ENCODE measurements around the gene SNAP25.

SNAP25 gene

DNA sequence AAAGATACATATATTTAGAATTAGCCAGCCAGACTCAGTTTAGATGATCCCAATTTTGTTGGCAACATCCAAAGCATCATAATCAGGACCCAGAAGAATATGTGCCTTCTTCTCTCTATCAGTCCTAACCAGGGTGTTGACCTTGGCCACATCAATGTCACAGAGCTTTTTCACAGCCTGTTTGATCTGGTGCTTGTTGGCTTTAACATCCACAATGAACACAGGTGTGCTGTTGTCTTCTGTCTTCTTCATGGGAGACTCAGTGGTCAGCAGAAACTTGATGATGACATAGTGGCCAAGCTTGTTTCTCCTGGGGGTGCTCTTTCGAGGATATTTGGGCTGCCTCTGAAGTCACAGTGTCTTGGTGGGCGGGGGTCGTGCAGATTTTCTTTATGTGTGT is 130.5 kb downstream of the SNAP25 start:
- TF ChIP-seq, protein P1, sequence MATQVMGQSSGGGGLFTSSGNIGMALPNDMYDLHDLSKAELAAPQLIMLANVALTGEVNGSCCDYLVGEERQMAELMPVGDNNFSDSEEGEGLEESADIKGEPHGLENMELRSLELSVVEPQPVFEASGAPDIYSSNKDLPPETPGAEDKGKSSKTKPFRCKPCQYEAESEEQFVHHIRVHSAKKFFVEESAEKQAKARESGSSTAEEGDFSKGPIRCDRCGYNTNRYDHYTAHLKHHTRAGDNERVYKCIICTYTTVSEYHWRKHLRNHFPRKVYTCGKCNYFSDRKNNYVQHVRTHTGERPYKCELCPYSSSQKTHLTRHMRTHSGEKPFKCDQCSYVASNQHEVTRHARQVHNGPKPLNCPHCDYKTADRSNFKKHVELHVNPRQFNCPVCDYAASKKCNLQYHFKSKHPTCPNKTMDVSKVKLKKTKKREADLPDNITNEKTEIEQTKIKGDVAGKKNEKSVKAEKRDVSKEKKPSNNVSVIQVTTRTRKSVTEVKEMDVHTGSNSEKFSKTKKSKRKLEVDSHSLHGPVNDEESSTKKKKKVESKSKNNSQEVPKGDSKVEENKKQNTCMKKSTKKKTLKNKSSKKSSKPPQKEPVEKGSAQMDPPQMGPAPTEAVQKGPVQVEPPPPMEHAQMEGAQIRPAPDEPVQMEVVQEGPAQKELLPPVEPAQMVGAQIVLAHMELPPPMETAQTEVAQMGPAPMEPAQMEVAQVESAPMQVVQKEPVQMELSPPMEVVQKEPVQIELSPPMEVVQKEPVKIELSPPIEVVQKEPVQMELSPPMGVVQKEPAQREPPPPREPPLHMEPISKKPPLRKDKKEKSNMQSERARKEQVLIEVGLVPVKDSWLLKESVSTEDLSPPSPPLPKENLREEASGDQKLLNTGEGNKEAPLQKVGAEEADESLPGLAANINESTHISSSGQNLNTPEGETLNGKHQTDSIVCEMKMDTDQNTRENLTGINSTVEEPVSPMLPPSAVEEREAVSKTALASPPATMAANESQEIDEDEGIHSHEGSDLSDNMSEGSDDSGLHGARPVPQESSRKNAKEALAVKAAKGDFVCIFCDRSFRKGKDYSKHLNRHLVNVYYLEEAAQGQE (IDR thresholded peaks at IDR 0.05; ENCODE audit: insufficient replicate concordance, low read depth), result no peak
- no peak for DNase-seq (ENCODE audit: low read depth in 1 of 2, low spot score in 1 of 2)
- Histone ChIP-seq H3K4me3 (replicated peaks; ENCODE audit: insufficient read depth, low read length) (no peak overlapping the region), H3K27me3 (ENCODE audit: insufficient read depth, poor library complexity, severe bottlenecking) (no peaks in the 10 kb centered on the region), H3K27ac (replicated peaks) (no peak overlapping the region)

DNA sequence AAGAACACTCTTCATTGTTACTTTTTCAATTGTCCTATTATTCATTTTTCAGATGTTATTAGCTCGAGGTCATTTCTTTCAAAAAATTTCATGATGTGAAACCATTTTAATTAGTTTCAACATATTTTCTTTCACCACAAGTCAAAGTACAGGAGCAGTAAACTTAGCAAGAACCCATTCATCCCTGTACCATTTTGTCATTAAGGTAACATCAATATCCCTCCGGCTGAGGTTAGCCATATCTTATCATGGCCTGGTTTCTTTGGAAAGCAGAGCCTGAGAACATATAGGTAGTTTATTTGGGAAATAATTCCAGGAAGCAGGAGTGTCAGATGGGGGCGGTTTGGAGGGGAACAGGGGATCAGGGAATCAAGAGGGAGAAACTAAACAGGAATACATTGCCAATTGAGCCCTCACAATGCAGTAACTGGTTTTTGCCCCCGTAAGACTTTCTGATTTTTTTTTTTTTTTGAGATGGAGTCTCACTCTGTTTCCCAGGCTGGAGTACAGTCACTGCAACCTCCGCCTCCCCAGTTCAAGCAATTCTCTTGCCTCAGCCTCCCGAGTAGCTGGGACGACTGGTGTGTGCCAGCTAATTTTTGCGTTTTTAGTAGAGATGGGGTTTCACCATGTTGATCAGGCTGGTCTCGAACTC is 131.7 kb downstream of the SNAP25 start:
- DNase-seq (ENCODE audit: low read depth in 1 of 2, low spot score in 1 of 2), result no peak
- TF ChIP-seq, protein P1 (IDR thresholded peaks at IDR 0.05; ENCODE audit: insufficient replicate concordance, low read depth), result no peak
- TF ChIP-seq POLR2AphosphoS5 (IDR thresholded peaks at IDR 0.05; ENCODE audit: low read depth) (no peak), SPI1 (IDR thresholded peaks at IDR 0.05; ENCODE audit: borderline replicate concordance, low read depth) (no peak), GABPA (IDR thresholded peaks at IDR 0.05; ENCODE audit: low read depth) (no peak)
- TF ChIP-seq, protein P2, sequence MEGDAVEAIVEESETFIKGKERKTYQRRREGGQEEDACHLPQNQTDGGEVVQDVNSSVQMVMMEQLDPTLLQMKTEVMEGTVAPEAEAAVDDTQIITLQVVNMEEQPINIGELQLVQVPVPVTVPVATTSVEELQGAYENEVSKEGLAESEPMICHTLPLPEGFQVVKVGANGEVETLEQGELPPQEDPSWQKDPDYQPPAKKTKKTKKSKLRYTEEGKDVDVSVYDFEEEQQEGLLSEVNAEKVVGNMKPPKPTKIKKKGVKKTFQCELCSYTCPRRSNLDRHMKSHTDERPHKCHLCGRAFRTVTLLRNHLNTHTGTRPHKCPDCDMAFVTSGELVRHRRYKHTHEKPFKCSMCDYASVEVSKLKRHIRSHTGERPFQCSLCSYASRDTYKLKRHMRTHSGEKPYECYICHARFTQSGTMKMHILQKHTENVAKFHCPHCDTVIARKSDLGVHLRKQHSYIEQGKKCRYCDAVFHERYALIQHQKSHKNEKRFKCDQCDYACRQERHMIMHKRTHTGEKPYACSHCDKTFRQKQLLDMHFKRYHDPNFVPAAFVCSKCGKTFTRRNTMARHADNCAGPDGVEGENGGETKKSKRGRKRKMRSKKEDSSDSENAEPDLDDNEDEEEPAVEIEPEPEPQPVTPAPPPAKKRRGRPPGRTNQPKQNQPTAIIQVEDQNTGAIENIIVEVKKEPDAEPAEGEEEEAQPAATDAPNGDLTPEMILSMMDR (IDR thresholded peaks at IDR 0.05; ENCODE audit: insufficient read depth, low read length), result no peak
- Histone ChIP-seq H3K27me3 (ENCODE audit: insufficient read depth, poor library complexity, severe bottlenecking) (no peaks in the 10 kb centered on the region), H3K4me3 (replicated peaks; ENCODE audit: insufficient read depth, low read length) (no peak overlapping the region), H3K27ac (replicated peaks) (no peak overlapping the region)

DNA sequence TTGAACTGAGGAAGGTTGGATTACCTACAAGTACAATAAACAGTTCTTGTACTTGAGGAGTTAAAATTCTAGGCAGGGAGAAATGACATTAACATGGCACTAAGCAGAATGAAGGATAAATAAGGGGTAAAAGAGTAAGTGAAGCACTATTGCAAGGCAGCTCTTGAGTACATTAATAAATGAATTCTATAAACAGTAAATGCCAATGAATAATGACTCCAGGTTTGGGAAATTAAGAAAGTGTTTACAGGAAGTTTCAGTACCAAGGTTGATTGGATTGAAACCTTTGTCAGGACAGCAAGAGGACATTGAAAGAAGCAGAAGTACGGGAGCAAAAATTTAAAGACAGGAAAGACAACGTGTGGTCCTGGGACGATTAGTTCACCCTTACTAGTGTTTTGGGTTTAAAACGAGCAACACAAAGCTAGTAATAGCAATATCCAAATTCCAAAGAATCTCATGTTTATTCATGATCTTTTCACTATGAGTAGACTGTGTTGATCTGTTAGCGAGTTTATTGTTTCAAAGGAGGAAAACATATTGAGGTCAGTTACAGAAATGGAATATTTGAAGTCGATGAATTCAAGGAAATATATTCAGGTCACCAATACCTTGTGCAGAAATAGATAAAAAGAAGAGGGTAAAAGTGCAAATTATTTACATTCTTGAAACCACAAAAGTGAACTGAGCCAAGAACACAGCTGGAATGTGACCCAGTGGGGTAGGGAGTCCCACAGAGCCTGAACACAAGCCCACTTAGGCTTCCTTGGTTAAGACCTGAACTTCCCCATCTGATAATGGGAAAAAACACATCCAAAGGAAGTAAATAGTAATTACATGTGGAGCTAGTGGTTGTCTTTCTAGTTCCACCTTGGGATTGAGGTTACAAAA is 134.5 kb downstream of the SNAP25 start:
- Histone ChIP-seq H3K27ac (replicated peaks) (no peak overlapping the region), H3K4me3 (replicated peaks; ENCODE audit: insufficient read depth, low read length) (no peak overlapping the region), H3K27me3 (ENCODE audit: insufficient read depth, poor library complexity, severe bottlenecking) (no peaks in the 10 kb centered on the region)
- no peak for DNase-seq (ENCODE audit: low read depth in 1 of 2, low spot score in 1 of 2)
- TF ChIP-seq GABPA (IDR thresholded peaks at IDR 0.05; ENCODE audit: low read depth), result no peak
- TF ChIP-seq SPI1 (IDR thresholded peaks at IDR 0.05; ENCODE audit: borderline replicate concordance, low read depth), result no peak
- TF ChIP-seq, protein P2 (IDR thresholded peaks at IDR 0.05; ENCODE audit: insufficient read depth, low read length), result no peak

DNA sequence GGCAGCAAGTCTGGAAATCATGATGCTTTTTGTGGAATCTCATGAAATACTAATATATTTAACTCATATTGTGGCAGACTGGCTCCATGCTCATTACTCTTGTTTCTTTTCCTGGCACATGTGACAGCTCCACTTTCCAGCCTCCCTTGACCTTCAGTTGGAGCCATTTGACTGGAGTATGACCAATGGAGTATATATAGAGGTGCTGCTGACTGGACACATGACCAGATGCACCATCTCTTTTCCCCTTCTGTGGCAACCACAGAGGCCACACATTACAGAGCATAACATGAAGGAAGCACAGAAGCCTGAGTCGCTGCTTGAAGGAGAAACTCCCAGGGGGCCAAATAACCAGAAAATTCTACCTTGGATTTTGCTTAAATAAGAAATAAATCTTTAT is 138.0 kb downstream of the SNAP25 start:
- no peaks in the 10 kb centered on the region for H3K27me3 ChIP-seq (ENCODE audit: insufficient read depth, poor library complexity, severe bottlenecking)
- DNase-seq (ENCODE audit: low read depth in 1 of 2, low spot score in 1 of 2), result no peak
- no peak for TF ChIP-seq GABPA (IDR thresholded peaks at IDR 0.05; ENCODE audit: low read depth)
- TF ChIP-seq, protein P1 (IDR thresholded peaks at IDR 0.05; ENCODE audit: insufficient replicate concordance, low read depth), result no peak
- no peak for TF ChIP-seq SPI1 (IDR thresholded peaks at IDR 0.05; ENCODE audit: borderline replicate concordance, low read depth)
- TF ChIP-seq POLR2AphosphoS5 (IDR thresholded peaks at IDR 0.05; ENCODE audit: low read depth), result no peak
- TF ChIP-seq, protein P2 (IDR thresholded peaks at IDR 0.05; ENCODE audit: insufficient read depth, low read length), result no peak
- H3K27ac ChIP-seq (replicated peaks), result no peak overlapping the region
- H3K4me3 ChIP-seq (replicated peaks; ENCODE audit: insufficient read depth, low read length), result no peak overlapping the region

All from HL-60 (cell line).